ENCODE measurements around the gene E2F6. TPM values are rescaled to one million over a fixed set of nuclear protein-coding genes. Genes with fewer than 3 reads are reported as not detected.

The E2F6 gene
- total RNA-seq, 2 donors from 2014 or later: 5.8 to 8.6 TPM

GRCh38 chr2:11500702-11501303 is 34.8 kb upstream of the E2F6 start:
- Mint-ChIP-seq H3K4me3 (no peak overlapping the region), H3K27me3 (peaks cover 13% of the 10 kb centered on the region), H3K36me3 (ENCODE audit: low read depth) (no peaks in the 10 kb centered on the region), H3K4me1 (no peaks in the 10 kb centered on the region), H3K9me3 (no peaks in the 10 kb centered on the region), H3K27ac (no peak overlapping the region)
- no peak for ATAC-seq (replicated peaks)

- Mint-ChIP-seq H3K4me3 (no peak overlapping the region), H3K9me3 (no peaks in the 10 kb centered on the region), H3K27ac (no peak overlapping the region), H3K27me3 (peaks cover 13% of the 10 kb centered on the region), H3K36me3 (ENCODE audit: low read depth) (no peaks in the 10 kb centered on the region), H3K4me1 (no peaks in the 10 kb centered on the region)
- ATAC-seq (replicated peaks): no peak
Measured at GRCh38 chr2:11499081-11499743, 33.3 kb upstream of the E2F6 start.

- H3K4me3 Mint-ChIP-seq: no peak overlapping the region
- no peaks in the 10 kb centered on the region for H3K9me3 Mint-ChIP-seq
- H3K27me3 Mint-ChIP-seq: peaks cover 16% of the 10 kb centered on the region
- no peak overlapping the region for H3K27ac Mint-ChIP-seq
- H3K4me1 Mint-ChIP-seq: no peaks in the 10 kb centered on the region
- ATAC-seq (replicated peaks): peak; percentile 84
- no peaks in the 10 kb centered on the region for H3K36me3 Mint-ChIP-seq (ENCODE audit: low read depth)
Measured at GRCh38 chr2:11498543-11499034, 32.6 kb upstream of the E2F6 start.

DNA sequence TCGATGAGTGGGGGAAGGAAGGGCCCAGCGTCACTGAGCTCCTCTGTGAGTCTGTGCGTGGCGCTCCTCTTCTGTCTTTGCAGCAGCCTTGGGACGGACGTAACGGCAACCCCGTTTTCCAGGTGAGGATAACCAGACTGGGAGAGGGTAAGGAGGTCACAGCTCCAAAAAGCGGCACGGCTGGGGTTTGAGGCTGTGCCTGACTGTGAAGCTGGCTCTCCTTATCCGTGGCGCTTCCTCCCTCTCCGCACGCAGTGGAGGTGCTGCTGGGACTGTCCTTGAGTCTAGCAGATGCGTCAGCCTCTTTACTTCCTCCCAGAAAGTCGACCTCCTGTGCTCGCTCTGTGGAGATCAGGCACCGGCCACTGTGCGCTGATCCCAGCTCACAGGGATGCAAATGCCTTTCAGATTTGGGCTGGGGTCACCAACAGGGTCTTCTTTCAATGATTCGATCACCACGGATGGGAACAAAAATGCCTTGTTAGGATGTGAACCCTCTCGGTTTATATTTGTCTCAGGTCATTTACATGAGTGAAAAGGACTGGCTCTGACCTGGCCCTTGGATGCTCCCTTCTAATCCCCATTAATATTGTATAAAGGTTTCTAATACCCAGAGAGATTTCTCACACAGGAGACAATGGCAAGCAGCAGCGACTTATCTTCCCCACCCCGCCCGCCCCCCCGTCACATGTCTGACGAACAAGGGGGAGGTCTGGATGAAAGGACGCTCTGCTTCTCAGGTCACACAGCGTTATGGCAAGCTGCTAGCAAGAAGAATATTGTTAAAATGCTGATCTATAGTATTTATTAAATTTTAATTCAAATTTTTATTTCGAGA is 30.1 kb upstream of the E2F6 start:
- Mint-ChIP-seq H3K4me3 (no peak overlapping the region), H3K4me1 (no peaks in the 10 kb centered on the region), H3K36me3 (ENCODE audit: low read depth) (no peaks in the 10 kb centered on the region), H3K27ac (no peak overlapping the region), H3K27me3 (peaks cover 15% of the 10 kb centered on the region), H3K9me3 (no peaks in the 10 kb centered on the region)
- no peak for ATAC-seq (replicated peaks)

GRCh38 chr2:11494310-11494709 is 28.3 kb upstream of the E2F6 start:
- no peak for ATAC-seq (replicated peaks)
- Mint-ChIP-seq H3K27me3 (peaks cover 18% of the 10 kb centered on the region), H3K9me3 (no peaks in the 10 kb centered on the region), H3K4me1 (no peaks in the 10 kb centered on the region), H3K27ac (no peak overlapping the region), H3K36me3 (ENCODE audit: low read depth) (no peaks in the 10 kb centered on the region), H3K4me3 (no peak overlapping the region)

GRCh38 chr2:11493282-11493681 is 27.3 kb upstream of the E2F6 start:
- Mint-ChIP-seq H3K36me3 (ENCODE audit: low read depth) (no peaks in the 10 kb centered on the region), H3K4me1 (no peaks in the 10 kb centered on the region), H3K9me3 (no peaks in the 10 kb centered on the region), H3K27me3 (peaks cover 19% of the 10 kb centered on the region), H3K4me3 (no peak overlapping the region), H3K27ac (no peak overlapping the region)
- ATAC-seq (replicated peaks): no peak

DNA sequence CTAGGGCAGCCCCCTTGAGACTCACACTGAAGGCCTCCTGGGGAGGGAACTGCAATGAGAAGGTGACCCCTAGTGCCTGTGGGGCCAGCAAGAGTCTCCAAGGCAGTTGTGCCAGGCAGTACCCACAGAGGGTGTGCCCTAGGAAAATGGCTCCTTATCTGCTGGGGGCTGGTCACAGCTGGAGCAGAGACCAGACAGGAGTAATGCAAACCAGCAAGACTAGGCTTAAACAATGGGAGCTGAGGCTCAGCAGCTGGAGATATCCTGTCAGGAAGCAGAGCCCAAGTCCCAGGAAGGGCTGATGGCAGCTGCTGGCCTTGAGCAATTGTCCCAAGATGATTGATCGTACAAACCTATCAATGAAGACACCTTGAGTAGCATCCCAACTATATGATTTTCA is 26.8 kb upstream of the E2F6 start:
- H3K36me3 Mint-ChIP-seq (ENCODE audit: low read depth): no peaks in the 10 kb centered on the region
- H3K27me3 Mint-ChIP-seq: peaks cover 22% of the 10 kb centered on the region
- no peak overlapping the region for H3K27ac Mint-ChIP-seq
- no peak overlapping the region for H3K4me3 Mint-ChIP-seq
- no peak for ATAC-seq (replicated peaks)
- H3K4me1 Mint-ChIP-seq: no peaks in the 10 kb centered on the region
- H3K9me3 Mint-ChIP-seq: no peaks in the 10 kb centered on the region

- Mint-ChIP-seq H3K27ac (no peak overlapping the region), H3K27me3 (peaks cover 26% of the 10 kb centered on the region), H3K4me3 (no peak overlapping the region), H3K4me1 (no peaks in the 10 kb centered on the region), H3K36me3 (ENCODE audit: low read depth) (no peaks in the 10 kb centered on the region), H3K9me3 (no peaks in the 10 kb centered on the region)
- no peak for ATAC-seq (replicated peaks)
Measured at GRCh38 chr2:11492244-11492643, 26.3 kb upstream of the E2F6 start.

GRCh38 chr2:11491348-11491933 is 25.5 kb upstream of the E2F6 start:
- Mint-ChIP-seq H3K36me3 (ENCODE audit: low read depth) (no peaks in the 10 kb centered on the region), H3K27ac (no peak overlapping the region), H3K4me3 (no peak overlapping the region), H3K27me3 (peaks cover 28% of the 10 kb centered on the region), H3K4me1 (no peaks in the 10 kb centered on the region), H3K9me3 (no peaks in the 10 kb centered on the region)
- ATAC-seq (replicated peaks): no peak

DNA sequence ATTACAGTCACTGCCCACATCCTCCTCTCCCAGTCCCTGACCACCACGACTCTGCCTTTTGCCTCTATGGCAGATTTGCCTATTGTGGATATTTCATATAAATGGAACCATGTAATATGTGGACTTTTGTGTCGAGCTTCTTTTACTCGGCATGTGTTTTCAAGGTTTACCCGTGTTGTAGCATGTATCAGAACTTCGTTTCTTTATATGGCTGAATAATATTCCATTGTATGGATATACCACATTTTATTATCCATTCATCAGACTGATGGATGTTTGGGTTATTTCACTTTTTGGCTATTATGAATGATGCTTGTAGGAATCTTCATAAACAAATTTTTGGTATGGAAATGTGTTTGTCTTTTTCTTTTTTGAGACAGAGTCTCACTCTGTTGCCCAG is 24.2 kb upstream of the E2F6 start:
- Mint-ChIP-seq H3K36me3 (ENCODE audit: low read depth) (no peaks in the 10 kb centered on the region), H3K27me3 (peaks cover 35% of the 10 kb centered on the region), H3K9me3 (no peaks in the 10 kb centered on the region), H3K27ac (no peak overlapping the region), H3K4me3 (no peak overlapping the region), H3K4me1 (no peaks in the 10 kb centered on the region)
- ATAC-seq (replicated peaks): no peak

DNA sequence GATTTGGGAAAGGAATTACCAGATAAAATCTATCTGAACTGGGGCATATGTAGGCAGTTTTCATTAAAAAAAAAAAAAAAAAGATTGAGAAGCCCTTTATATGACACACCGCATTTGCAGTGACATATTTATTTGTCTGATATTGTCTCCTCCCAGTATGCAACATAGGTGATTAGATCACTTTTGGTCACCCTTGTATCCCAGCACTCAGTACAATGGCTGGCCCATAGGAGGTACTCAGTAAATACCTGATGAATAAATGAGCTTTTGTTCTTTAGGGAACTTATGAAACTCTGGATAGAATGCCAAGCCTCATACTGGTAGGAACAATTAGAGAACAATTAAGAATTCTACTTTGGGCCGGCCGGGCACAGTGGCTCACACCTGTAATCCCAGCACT is 22.8 kb upstream of the E2F6 start:
- Mint-ChIP-seq H3K9me3 (no peaks in the 10 kb centered on the region), H3K27me3 (peaks cover 37% of the 10 kb centered on the region), H3K4me3 (no peak overlapping the region), H3K36me3 (ENCODE audit: low read depth) (no peaks in the 10 kb centered on the region), H3K4me1 (no peaks in the 10 kb centered on the region), H3K27ac (no peak overlapping the region)
- no peak for ATAC-seq (replicated peaks)

GRCh38 chr2:11483806-11484617 is 18.1 kb upstream of the E2F6 start:
- Mint-ChIP-seq H3K27ac (no peak overlapping the region), H3K36me3 (ENCODE audit: low read depth) (no peaks in the 10 kb centered on the region), H3K9me3 (no peaks in the 10 kb centered on the region), H3K4me1 (peaks cover 5% of the 10 kb centered on the region), H3K27me3 (peaks cover 52% of the 10 kb centered on the region), H3K4me3 (no peak overlapping the region)
- no peak for ATAC-seq (replicated peaks)

GRCh38 chr2:11482473-11483035 is 16.6 kb upstream of the E2F6 start:
- Mint-ChIP-seq H3K36me3 (ENCODE audit: low read depth) (no peaks in the 10 kb centered on the region), H3K27me3 (peaks cover 52% of the 10 kb centered on the region), H3K9me3 (no peaks in the 10 kb centered on the region), H3K4me3 (peak overlapping the region; percentile 50), H3K4me1 (peaks cover 5% of the 10 kb centered on the region), H3K27ac (no peak overlapping the region)
- ATAC-seq (replicated peaks): peak; percentile 7

Measured in activated T-helper 17 cell treated with anti-CD3 and anti-CD28 coated beads, Interleukin-2, amount 50 U/mL, for 72 hours (primary cell).